Activated CD8-positive, alpha-beta memory T cell treated with anti-CD3 and anti-CD28 coated beads, Interleukin-2, amount 50 U/mL, for 24 hours (primary cell): ENCODE measurements around the gene RASGEF1C.

Experiments used
- DNase-seq: peaks from one replicate; pipeline ENCODE4 v3.0.0-alpha.2; 2020; ENCODE audit errors: extremely low read depth

The RASGEF1C gene

DNA sequence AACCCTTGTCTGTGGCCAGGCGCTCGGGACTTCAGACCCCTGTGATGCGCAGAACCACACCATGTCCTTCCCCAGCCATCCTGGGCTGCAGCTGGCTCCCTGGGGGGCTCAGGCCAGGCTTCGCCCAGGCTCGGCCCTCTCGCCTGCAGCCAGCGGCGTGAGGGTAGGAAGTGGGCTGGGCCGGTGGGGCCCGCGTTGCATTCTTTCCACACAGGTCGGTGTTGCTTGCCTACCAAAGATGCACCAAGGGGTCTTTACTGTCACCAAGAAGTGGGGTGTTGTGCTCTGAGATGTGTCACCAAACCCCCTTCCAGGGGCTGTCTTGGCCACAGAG, 89.1 kb downstream of the RASGEF1C start:
- no peak for DNase-seq

DNA sequence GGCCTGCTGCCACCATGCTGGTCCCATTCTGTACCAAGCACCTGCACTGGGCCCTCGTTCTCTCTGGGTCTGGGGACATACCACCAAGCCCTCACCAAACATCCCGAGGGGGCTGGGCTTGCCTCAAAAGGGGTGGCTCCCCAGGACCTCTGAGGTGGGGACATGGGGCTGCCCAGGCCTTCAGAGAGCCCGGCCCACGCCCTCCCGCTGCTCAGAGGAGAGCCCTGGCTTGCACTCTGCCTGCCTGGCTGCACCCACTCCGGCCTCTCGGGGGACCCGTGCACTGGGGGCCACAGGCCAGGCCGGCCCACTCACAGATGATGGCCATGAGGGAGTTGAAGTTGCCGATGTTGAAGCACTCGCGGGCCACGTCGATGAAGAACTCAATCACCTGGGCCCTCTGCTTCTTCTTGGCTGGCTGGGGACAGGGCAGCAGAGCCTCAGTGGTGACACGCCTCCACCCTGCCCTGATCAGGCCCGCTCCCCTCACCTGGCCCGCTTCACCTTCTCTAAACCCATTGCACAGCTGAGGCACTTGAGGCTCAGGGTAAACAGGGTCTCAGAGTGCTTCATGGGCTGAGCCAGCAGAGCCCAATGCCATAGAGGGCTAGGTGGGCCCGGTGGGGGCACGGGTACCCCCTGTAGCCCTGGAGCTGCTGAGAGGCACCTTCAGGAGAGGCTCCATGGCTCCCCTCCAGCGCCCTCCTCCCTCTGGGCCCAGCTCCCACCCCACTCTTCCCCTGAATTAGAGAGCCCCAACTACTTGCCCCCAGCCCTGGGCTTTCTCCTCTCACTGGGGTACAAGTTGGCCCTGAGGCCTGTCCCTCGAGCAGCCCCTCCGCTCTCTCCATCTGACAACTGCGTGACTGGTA, 89.7 kb downstream of the RASGEF1C start:
- no peak for DNase-seq

DNA sequence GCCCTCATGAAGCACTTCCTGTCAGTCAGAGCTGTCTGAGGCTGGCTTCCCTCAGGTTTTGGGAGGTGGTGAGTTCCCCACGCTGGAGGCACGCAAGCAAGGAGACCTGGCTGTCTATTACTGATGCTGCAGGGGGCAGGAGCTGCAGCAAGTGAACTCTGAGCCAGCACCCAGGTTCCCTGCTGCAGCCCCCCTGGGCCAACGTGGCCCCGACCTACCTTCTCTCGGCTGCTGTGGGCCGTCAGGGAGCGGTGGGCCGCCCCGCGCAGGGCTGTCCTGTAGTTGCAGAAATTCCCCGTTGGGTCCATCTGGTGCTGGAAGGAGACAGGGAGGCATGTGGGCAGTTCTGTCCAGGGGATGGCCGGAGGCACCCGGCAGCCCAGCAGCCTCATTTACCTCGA, 90.6 kb downstream of the RASGEF1C start:
- no peak for DNase-seq

DNA sequence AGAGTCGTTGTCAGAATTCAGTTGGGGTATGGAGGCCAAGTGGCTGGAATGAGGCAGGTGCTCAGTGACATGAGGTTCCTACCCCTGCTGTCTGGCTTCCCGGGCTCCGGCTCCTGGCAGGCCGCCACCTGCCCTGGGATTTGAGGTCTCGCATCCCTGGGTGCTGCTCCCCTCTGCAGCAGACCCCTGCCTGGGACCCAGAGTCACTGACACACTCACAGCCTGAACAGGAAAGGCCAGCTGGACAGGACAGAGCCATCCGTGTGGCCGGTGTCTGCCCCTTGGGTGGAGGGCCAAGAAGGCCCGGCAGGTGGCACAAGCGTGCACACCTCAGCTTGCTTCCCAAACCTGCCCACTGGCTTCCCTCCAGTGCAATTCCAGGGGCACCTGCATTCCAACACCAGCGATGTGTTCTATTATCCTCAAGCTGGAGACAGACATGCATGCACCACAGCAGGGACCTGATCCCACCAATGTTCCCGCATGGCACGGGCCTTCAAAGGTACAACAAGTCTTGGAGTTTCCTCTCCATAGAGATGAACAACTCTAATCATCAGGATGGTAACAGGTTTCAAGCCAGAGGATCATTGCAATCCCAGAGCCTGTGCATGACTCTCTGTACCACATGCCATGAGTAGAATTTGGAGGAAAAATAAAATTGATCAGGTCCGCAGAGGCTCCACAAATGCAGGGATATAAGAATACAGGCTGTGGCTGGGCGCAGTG, 91.8 kb downstream of the RASGEF1C start:
- DNase-seq = no peak

DNA sequence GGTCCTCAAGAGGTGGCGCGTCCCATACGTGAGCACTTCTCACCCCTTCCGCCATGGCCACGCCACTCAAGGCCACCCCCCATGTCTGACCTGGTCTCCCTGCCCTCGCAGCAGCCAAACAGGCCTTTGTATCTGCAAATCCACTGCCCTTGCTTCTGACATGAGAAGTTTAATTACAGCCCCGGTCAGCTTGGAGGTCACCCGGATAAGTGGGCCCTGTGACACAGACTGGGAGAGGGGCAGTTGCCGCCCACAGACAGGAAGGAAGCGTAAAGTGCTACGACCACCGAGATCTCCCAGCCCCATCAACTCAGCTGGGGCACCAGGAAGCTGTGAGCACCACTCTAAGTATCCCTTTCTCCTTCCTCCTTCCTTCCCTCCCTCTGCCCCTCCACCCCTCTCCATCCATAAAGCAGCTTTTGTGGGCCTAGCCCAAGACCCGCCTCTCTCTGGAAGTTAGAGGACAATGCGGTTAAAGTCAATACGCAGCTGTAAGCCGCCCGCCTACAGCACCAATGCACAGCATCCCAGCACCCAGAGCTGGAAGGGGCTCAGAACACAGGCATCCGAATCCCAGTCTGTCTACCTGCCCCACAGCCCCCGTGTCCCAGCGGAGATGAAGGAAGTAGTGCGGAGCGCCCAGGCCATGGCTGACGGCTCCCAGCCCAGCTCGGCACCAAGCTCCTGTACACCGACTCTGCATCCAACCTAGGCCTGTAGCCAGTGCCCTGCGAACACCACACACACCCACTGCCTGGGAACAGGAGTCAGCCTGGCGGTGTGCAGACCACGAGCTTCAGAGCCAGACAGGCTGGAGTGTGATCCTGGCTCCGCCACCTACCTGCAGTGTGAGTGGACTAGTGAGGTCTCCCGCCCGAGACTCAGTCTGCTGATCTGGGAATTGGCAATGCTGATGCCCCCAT, 92.7 kb downstream of the RASGEF1C start:
- DNase-seq = no peak

DNA sequence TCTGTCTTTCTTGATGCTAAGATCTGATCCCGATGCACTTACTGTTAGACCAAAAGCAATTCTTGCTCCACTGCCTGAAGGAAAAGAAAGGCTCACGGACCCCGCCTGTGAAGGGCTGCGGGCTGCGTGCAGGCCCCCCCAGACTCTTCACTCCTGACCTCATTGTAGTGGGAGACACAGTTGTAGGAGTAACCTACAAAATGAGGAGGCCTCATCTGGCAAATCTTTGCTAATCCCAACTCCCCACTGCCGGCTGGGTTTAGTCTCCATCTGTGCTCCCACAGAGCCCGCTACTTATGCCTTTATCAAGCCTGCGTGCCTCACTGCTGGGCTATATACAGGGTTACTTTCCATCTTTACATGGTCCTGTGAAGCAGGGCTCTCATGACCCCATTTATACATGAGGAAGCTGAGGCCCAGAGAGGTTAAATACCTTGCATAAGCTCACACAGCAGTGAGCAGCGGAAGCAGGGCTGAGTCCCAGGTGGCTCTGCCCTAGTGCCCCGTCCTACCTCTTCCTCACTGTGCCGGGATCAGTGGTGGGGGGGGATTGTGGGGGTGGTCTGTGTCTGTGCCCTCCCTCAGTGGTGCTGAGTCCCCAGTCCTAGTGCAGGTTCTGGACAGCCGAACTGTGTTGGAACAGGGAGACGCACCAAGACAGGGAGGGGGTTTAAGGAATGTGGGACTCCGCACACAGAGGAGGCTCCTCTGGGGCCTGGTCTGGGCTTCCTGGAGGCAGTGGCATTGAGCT, 93.5 kb downstream of the RASGEF1C start:
- DNase-seq = no peak

DNA sequence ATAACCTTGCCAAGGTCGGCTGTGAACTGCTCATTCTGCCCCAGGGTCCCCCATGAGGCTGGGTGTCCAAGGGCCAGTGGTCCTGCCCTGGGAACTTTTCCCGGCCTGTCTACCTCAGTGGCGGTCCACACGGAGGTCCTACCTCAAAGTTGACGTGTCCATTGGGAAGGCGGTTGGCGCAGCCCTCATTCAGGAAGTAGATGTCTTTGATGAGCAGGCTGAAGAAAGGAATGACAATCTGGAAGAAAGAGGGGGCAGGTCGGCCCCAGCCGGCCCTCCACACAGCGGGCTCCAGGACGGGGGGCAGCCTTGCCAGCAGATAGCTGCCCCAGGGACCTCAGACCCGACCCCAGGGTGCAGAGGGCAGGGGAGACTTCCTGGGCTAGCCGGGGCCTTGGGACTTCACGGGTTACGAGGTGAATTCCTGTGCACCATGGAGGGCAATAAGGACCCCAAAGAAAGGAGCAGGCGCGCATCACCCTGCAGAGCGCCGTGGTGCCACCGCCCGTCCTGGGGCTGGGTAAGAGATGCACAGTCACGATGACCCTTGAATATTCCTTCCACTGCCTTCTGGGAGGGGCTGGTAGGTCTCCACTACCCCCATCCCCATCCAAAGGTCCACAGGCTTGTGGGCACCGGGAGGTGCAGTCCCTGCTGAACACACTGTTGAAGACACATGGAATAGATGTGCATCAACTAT, 94.6 kb downstream of the RASGEF1C start:
- DNase-seq = no peak

DNA sequence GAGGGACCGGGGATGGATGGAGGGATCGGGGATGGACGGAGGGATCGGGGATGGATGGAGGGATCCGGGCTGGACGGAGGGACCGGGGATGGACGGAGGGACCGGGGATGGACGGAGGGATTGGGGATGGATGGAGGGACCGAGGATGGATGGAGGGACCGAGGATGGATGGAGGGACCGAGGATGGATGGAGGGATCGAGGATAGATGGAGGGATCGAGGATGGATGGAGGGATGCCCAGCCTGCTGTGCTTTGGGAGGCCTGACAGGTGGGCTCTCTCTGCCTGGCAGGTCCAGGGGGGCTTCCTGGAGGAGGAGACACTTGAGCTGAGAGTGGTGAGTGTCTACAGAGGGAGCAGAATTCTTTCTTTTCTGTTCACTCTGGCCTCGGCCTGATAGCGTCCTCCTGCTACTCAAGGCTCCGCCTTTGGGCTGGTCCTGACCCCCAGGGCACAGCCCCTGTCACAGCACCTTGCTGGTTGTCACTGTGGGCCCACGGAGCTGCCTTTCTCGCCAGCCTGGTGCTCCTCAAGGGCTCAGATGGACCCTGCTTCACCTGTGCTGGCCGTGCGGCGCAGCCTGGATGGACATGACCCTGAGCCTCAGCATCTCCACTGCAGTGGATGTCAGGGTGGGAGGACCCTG, 95.2 kb downstream of the RASGEF1C start:
- no peak for DNase-seq

DNA sequence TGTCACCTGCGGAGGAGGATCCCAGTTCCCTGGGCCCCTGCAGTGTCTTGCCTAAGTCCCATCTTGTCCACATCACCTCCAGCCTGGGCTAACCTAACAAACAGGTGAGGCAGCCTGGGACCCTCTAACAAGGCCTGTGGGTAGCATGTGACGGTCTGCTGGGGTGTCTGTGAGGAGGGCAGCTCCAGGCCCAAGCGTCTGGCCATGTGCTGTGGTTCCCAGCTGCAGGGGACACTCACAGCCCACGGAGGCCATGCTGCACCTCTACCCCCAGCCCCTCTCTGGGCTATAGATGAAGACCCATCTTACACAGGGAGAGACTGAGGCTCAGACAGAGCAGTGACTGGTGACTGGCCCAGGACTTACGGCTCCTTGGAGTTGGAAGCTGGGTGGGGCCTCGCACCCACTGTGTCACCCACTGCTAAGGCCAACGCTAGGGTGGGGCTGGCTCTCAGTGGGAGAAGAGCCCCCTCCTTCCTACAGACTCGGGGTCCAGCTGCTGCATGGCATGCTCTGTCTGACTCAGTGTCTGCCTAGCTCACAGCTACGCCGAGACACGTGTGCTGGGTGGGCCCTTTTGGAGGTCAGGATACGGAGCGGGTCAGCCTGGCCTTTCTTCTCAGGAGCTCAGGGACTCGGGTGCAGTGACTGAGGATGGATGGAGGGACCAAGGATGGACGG, 96.7 kb downstream of the RASGEF1C start:
- no peak for DNase-seq

DNA sequence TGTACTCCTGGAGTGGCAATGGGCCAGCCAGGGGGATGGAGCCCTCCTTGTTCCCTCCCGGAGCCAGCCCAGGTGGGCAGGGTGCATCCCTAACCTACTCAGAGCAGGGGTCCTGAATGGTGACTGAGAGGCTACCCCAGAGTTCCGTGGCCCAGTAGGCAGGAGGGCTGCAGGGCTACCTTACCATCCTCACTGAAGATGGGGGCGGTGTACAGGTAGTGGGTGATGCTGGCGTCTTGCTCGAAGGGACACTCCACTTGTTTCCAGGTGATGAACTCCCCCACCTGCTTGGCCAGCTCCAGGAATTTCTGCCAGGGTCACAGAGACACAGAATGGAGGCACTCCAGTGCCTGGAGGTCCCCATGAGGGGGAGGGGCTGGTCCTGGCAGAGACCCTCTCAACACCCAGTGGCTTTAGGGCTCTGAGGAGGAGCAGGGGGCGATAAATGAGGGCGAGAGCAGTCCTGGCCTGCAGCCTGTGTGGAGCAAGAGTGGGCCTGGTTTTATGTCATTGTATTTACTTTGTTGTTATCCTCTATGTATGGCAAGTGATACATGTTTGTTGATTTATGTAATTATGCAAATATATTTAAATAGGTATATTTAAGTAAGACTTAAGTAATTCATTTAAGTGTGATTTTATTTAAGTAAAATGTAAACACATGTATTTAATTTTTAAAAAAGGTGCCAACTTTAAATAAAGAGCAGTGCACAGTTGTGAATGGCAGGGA, 97.6 kb downstream of the RASGEF1C start:
- no peak for DNase-seq

DNA sequence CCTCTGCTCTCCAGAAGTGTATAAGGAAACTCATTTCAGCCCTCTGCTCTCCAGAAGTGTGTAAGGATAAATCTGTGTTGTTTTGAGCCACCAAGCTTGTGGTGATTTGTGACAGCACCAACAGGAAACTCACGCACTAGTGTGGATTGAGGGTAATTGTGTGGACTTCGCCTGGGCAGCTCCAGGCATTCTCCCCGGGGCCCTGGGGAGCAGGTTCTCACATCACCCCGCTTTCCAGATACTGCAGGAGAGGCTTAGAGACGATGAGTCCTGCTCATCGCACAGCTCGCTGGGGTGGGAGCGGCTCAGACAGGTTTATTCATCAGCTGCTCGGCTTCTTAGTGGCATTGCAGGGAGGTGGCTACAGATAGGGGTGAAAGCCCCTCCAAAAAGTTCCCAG, 99.1 kb downstream of the RASGEF1C start:
- no peak for DNase-seq

DNA sequence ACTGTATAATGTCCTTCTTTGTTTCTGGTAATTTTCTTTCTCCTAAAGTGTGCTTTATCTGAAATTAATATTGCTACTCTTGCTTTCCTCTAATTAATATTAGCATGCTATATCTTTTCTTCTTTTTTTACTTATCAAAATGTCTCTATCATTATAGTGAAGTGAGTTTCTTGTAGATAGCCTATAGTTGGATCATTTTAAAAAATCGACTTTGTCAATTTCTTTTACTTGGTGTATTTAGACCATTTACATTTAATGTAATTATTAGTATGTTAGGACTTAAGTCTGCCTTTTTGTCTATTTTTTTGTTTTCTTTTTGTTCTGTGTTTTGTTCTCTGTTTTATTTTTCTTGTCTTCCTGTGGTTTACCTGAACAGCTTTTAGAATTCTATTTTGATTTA, 102.0 kb downstream of the RASGEF1C start:
- DNase-seq = no peak

DNA sequence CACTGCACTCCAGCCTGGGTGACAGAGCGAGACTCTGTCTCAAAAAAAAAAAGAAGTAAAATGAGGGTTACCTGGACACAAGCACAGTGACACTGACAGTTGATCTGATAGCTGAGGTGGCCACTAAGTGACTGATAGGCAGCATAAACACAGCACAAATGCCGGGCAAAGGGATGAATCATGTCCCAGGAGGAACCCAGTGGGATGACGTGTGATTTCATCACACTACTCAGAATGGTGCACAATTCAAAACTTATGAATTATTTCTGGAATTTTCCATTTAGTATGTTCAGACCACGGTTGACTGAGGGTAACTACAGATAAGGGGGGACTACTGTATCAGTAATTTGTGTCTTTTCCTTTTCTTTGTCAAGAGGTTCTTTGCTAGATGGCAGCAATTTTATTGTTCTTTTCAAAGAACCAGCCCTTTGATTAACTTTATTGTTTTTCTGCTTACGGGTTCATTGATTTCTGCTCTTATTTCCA, 103.1 kb downstream of the RASGEF1C start:
- DNase-seq = no peak

DNA sequence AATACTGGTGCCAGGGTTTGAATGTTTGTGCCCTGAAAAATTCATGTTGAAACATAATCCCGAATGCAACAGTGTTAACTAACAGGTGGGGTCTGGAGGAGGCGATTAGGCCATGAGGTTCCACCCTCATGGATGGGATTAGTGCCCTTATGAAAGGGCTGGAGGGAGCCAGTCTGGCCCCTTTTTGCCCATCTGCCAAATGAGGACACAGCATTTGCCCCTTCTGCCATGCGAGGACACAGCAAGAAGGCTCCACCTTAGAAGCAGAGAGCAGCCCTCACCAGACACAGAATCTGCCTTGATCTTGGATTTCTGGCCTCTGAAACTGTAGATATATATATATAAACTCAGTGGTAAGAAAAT, 104.9 kb downstream of the RASGEF1C start:
- no peak for DNase-seq

DNA sequence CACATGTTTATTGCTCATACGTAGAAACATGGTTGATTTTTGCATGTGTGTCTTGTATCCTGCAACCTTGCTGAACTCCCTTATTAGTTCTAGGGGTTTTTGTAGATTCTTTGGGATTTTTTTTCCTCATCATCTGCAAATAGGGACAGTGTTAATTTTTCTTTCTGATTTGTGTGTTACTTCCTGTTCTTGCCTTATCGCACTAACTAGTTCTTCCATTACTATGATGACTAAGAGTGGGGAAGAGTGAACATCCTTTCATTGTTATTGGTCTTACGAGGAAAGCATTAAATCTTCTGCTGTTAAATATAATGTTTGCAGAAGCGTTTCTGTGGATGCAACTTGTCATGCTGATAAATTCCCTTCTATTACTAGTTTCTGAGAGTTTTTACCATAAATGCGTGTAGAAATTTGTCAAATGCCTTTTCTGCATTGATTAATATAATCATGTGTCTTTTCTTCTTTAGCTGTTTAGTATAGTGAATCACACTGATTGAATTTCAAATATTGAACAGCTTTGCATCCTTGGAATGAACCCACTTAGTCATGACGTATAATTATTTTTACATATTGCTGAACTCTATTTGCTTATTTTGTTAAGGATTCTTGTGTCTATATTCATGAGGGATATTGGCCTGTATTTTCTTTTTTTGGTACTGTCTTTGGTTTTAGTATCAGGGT, 105.4 kb downstream of the RASGEF1C start:
- DNase-seq = no peak

DNA sequence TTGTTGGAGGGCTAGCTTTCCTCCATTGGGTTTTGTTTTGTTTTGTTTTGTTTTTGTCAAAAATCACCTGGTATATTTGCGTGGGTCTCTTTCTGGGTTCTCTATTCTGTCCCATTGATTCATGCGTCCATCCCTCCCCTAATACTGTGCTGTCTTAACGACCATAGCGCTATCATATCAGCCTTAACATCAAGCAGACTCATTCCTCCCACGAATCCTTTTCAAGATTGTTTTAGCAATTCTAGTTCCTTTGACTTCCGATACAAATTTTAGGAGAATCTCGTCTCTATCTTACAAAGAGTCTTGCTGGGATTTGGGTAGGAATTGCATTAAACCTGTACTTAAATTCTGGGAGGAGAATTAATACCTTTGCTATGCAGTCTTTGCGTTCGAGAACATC, 106.4 kb downstream of the RASGEF1C start:
- DNase-seq = no peak

DNA sequence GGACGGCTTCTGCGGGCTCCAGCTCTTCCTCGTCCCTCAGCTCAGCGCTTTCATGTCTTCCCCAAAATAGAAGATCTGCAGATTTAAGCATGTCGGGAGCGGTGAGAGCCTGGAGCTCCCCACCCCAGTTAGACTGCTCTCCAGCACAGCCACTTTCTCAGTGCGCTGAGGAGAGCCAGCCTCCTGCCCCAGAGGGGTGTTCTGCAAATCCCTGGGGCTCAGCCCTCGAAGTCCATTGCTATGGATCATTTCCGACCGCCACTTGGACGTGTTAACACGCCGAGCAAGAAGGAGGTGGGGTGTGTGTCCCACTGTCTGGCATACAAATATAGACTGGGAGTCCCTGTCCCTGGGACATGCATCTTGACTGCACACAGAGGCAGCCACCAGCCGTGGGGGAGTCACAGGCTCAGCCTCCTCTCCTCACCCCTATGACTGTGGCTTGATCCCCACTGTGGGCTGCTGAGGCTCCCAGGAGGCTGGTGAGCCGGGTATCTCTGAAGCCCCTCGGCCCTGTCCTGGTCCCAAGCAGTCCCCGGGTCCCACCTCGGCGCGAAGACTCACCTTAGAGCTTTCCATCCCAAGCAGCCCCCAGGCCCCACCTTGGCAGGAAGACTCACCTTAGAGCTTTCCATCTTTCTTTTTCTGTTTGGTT, 107.4 kb downstream of the RASGEF1C start:
- DNase-seq = no peak
